IPS DF 19.7 (cell line): ENCODE results near the gene SPATA2L.
"Not testable (repeated sequence)": the region's sequence is repeated elsewhere in the genome, so short reads cannot be mapped to it uniquely, and the experiment has no call there.

Source experiments
- DNase-seq: peaks from one replicate; pipeline ENCODE4 v3.0.0-alpha.2; 2013; ENCODE audit warnings: low read depth, low spot score

The SPATA2L gene

GRCh38 chr16:89707695-89708094 is 6.2 kb upstream of the SPATA2L start:
- DNase-seq = no peak

DNA sequence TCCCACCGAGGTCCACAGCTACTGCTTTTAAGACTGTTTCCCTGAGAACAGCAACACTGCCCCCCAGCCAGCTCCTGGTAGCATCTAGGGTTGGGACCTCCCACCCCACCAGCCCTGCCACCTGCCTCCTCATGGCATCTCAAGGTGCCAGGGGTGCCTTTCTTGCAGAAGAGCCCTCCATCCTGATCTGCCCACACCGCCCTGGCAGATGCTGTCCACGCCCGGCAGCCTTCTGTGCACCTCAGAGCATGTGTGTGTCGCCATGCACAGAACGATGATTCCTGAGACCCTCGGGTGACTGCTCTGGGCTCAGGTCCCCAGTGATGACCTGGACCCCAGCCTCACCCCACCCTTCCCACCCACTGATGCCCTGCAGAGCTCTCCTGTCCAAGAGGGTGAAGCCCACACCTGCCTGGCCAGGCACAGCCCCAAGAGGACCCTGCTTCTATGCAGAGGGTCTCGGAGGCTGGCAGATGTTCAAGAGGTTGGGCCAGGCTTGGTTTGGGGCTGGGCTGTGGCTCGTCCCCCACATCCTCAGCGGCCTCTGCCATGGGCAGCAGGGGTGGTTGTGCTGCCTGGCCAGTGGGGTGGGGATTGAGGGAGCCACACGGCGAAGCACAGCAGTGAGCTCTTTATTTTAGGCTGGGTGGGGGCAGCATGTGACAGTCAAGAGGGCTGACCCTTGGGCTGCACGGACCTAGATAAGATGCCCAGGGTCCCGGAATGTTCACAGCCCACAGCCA is 5.2 kb upstream of the SPATA2L start:
- DNase-seq = no peak

DNA sequence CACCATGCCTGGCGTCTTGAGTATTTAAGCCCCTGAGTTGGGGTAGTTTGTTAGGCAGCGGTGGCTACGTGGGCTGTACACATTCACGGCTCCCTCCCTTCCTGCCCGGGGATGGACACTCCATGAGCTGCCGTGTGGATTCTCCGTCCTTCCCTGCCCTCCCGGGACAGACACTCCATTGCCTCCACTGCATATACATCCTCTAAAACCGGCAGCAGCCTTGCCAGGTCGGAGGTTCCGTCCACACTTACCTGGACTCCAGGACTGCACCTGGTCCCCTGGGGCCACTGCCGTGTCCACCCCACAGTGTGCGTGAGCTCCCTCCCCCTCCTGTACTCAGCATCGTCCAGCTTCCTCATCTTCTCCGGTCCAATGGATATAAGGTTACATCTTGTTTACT is 3.5 kb upstream of the SPATA2L start:
- no peak for DNase-seq

GRCh38 chr16:89704281-89704680 is 2.8 kb upstream of the SPATA2L start:
- no peak for DNase-seq

DNA sequence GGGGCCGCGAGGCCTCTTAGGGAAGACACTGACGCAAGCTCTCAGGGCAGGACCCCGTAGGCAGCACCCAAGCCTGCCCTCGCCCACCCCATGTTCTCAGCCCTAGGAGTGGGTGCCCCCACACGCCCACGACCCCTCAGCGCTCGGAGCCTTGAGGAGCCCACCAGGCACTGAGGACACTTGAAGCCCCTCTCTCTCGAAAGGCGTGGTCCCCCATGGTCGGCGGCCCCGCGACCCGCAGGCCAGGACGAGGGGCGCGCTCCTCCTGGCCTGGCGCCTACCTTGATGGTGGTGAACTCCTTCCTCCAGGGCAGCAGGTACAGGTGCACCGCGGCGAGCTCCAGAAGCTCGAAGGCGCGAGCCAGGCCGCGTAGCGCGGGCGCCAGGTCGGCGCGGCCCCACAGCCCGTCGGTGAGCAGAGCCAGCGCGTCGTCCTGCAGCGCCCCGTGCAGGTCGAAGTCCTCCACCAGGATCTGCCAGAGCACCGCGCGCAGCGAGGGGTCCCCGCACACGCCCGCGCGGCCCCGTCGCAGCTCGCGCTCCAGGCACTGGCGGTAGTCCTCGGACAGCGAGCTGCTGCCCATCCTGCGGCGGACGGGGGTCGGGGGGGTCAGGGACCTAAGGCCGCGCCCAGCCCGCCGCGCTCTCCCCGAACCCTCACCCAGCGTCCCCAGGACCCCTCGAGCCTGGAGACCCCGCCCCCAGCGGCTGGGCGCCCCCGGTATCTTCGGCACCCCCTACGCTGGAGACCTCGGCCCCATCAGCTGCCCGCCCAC is 668 bp downstream of the SPATA2L start:
- DNase-seq = no peak

GRCh38 chr16:89700100-89700648 is 1.3 kb downstream of the SPATA2L start:
- DNase-seq = peak; percentile 95

- DNase-seq = not testable (repeated sequence)
These were observed 1.8 kb downstream of the SPATA2L start for GRCh38 chr16:89699629-89700099.

- not testable (repeated sequence) for DNase-seq
These were observed 2.8 kb downstream of the SPATA2L start for GRCh38 chr16:89698717-89699116.

GRCh38 chr16:89697616-89698331 is 3.7 kb downstream of the SPATA2L start:
- no peak for DNase-seq

DNA sequence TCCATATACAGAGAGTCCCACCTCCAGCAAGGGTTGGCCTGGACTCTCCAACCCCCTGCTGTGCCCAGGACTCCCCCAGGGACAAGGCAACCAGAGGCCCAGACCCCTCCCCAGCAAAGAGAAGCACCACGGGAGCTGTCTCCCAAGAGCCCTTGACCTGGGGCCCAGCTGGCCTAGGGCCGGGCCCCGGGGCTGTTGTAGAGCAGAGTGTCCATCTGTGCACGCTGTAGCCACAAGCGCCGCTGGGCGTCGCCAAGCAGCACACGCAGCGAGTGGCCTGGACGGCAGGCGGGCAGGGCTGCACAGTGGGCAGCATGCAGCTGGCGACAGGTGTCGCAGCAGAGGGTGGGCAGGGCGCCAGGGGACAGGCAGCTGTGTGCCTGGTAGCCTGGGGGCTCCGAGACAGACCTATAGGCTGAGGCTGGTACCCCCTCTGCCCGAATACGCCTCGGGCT is 4.3 kb downstream of the SPATA2L start:
- DNase-seq = no peak

GRCh38 chr16:89696670-89697128 is 4.8 kb downstream of the SPATA2L start:
- no peak for DNase-seq

- no peak for DNase-seq
These were observed 5.4 kb downstream of the SPATA2L start for GRCh38 chr16:89695875-89696669.

- no peak for DNase-seq
These were observed 6.2 kb downstream of the SPATA2L start for GRCh38 chr16:89695086-89695874.

DNA sequence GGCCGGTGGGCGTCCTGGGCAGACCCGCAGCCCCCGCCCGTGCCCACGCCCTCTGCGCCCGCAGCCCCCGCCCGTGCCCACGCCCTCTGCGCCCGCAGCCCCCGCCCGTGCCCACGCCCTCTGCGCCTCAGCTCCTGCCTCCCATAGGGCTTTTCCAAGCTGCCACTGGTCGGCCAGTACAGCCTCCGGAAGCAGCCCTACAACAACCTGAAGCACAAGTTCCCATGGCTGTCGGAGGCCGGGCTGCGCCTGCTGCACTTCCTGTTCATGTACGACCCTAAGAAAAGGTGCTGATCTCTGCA is 6.8 kb downstream of the SPATA2L start:
- not testable (repeated sequence) for DNase-seq

DNA sequence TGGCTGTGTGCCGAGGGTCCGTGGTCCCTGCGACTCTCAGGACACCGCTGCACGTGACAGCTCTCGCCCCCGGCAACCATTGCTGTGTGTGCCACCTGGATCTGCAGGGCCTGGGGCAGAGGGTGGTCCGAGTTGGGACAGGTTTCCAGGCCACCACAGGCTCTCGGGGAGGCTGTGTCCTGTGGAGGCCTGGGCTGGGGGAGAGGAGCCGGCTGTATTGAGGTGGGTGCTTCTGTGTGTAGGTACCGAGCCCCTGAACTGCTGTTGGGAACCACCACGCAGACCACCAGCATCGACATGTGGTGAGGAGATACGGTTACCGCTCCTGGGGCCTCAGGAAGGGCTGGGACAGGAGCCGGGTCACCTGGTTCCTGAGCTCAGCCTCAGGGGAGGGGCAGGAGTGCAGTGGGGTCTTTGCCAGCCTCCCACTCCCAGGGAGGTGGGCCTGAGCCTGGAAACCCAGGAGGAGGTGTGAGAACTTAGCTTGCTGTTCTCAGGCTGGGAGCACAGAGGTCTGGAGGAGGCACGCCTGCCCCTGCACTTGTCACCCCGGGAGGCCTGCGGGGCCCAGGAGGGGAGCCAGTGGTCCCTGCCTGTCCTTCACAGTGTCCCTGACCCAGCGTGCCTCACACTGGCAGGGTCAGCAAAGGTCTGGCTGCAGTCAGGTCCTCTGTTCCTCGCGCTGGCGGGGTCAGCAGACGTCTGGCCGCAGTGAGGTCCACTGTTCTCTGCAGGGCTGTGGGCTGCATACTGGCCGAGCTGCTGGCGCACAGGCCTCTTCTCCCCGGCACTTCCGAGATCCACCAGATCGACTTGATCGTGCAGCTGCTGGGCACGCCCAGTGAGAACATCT is 7.3 kb downstream of the SPATA2L start:
- no peak for DNase-seq

DNA sequence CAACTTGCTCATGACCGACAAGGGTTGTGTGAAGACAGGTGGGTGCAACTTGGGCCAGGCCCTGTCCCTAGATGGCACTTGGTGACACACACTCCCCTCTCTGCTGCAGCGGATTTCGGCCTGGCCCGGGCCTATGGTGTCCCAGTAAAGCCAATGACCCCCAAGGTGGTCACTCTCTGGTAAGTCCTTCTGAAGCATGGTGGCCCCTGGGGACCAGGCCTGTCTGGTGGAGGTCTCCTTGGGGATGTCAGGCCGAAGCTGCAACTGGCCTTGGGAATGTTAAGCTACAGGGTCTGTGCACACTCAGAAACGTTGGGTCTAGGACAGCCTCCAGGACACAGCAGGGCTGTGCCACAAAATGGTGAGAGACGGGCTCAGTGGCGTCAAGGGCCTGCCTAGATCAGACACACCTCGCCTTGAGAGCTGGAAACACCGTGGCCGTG is 8.2 kb downstream of the SPATA2L start:
- no peak for DNase-seq

DNA sequence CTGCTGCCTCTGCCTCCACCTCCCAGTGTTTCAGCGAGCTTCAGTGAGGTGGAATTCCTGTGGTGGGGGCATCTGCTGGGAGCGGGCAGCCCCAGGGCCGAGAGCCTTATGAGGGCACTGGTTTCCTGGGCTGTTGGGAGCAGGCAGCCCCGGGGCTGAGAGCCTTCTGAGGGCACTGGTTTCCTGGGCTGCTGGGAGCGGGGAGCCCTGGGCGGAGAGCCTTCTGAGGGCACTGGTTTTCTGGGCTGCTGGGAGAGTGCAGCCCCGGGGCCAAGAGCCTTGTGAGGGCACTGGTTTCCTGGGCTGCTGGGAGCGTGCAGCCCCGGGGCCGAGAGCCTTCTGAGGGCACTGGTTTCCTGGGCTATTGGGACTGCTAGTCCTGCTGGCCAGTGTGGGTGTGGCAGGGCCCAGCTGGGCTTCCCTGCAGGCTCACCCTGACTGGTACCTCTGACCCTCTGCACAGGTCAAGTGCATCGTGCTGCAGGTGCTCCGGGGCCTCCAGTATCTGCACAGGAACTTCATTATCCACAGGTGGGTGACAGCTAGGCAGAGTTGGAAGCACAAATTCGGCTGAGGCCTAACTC is 9.4 kb downstream of the SPATA2L start:
- DNase-seq = no peak

- no peak for DNase-seq
These were observed 10.1 kb downstream of the SPATA2L start for GRCh38 chr16:89691231-89691985.
